Loucy (cell line): Measurements from ENCODE around the gene MACIR.

ENCODE experiments used
- H2AFZ ChIP-seq: fragments of 200-600 bp; sonication (generic); 2 replicates; pipeline ENCODE4 v1.6.0; 2016; ENCODE audit warnings: antibody characterized with exemption, mild to moderate bottlenecking, low read length, moderate library complexity
- H3F3A ChIP-seq: fragments of 200-600 bp; 2 replicates; pipeline ENCODE4 v1.6.0; 2016; ENCODE audit warnings: antibody characterized with exemption, low read depth, mild to moderate bottlenecking
- H3K27me3 ChIP-seq: fragments of 200-600 bp; sonication (generic); 2 replicates; pipeline ENCODE4 v1.6.1; 2014; ENCODE audit warnings: low read length, mild to moderate bottlenecking; ENCODE audit not compliant: insufficient read depth, poor library complexity, severe bottlenecking
- H3K36me3 ChIP-seq: fragments of 200-600 bp; sonication (generic); 2 replicates; pipeline ENCODE4 v1.6.1; 2016; ENCODE audit warnings: low read length; ENCODE audit not compliant: insufficient read depth
- H3K4me1 ChIP-seq: fragments of 200-600 bp; sonication (generic); 2 replicates; pipeline ENCODE4 v1.5.1; 2014; ENCODE audit warnings: low read length, mild to moderate bottlenecking; ENCODE audit not compliant: insufficient read depth, poor library complexity, severe bottlenecking
- H3K4me2 ChIP-seq: fragments of 200-600 bp; sonication (generic); 2 replicates; pipeline ENCODE4 v1.6.0; 2014; ENCODE audit warnings: antibody characterized with exemption, low read length, low read depth, mild to moderate bottlenecking; ENCODE audit not compliant: poor library complexity, severe bottlenecking
- H3K4me3 ChIP-seq: fragments of 200-600 bp; sonication (generic); 2 replicates; pipeline ENCODE4 v1.5.1; 2014; ENCODE audit warnings: low read length, mild to moderate bottlenecking, mixed read lengths; ENCODE audit not compliant: poor library complexity, severe bottlenecking
- H3K79me2 ChIP-seq: fragments of 200-600 bp; sonication (generic); 2 replicates; pipeline ENCODE4 v1.6.1; 2014; ENCODE audit warnings: low read length; ENCODE audit not compliant: insufficient read depth
- H3K9ac ChIP-seq: fragments of 200-600 bp; sonication (generic); 2 replicates; pipeline ENCODE4 v1.6.0; 2014; ENCODE audit warnings: mild to moderate bottlenecking, low read depth, low read length, moderate library complexity; ENCODE audit not compliant: poor library complexity, severe bottlenecking
- H3K9me2 ChIP-seq: fragments of 200-600 bp; sonication (generic); replicated peaks from 2 replicates; pipeline ENCODE4 v1.6.1; 2016; ENCODE audit warnings: low read depth, low read length, mixed read lengths
- H3K9me3 ChIP-seq: fragments of 200-600 bp; sonication (generic); 2 replicates; pipeline ENCODE4 v1.6.1; 2014; ENCODE audit warnings: mild to moderate bottlenecking, antibody characterized with exemption, low read length, low read depth; ENCODE audit not compliant: insufficient read depth
- H4K20me1 ChIP-seq: fragments of 200-600 bp; sonication (generic); 2 replicates; pipeline ENCODE4 v1.6.0; 2014; ENCODE audit warnings: antibody characterized with exemption, low read length, mild to moderate bottlenecking; ENCODE audit not compliant: insufficient read depth, poor library complexity, severe bottlenecking
- CTCF ChIP-seq: fragments of 200-600 bp; sonication (generic); conservative IDR thresholded peaks from 2 replicates; pipeline ENCODE4 v1.5.1; 2014; ENCODE audit warnings: mild to moderate bottlenecking, antibody characterized with exemption, low read length
- EZH2phosphoT487 ChIP-seq: fragments of 200-600 bp; IDR thresholded peaks from 2 replicates; pipeline ENCODE4 v1.6.1; 2018; ENCODE audit warnings: antibody characterized with exemption, mild to moderate bottlenecking, moderate library complexity, borderline replicate concordance

MACIR gene

DNA sequence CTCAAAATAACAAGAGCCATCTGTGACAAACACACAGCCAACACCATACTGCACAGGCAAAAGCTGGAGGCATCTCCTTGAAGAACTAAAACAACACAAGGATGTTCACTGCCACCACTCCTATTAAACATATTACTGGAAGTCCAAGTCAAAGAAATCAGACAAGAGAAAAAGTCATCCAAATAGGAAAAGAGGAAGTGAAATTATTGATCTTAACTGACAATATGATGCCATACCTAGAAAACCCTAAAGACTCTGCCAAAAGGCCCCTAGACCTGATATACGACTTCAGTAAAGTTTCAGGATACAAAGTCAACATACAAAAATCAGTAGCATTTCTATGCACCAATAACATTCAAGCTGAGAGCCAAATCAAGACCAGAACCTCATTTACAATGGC, 30.0 kb upstream of the MACIR start:
- H3K9ac ChIP-seq, result no peak overlapping the region
- TF ChIP-seq EZH2phosphoT487 (no peak), CTCF (no peak)
- no peaks in the 10 kb centered on the region for H3F3A ChIP-seq
- no peaks in the 10 kb centered on the region for H3K4me1 ChIP-seq
- H3K9me2 ChIP-seq, result no peaks in the 10 kb centered on the region
- no peak overlapping the region for H3K4me2 ChIP-seq
- no peaks in the 10 kb centered on the region for H3K27me3 ChIP-seq
- no peaks in the 10 kb centered on the region for H3K9me3 ChIP-seq
- no peaks in the 10 kb centered on the region for H3K79me2 ChIP-seq
- no peak overlapping the region for H3K4me3 ChIP-seq
- no peak overlapping the region for H2AFZ ChIP-seq
- no peaks in the 10 kb centered on the region for H3K36me3 ChIP-seq
- H4K20me1 ChIP-seq, result no peaks in the 10 kb centered on the region

DNA sequence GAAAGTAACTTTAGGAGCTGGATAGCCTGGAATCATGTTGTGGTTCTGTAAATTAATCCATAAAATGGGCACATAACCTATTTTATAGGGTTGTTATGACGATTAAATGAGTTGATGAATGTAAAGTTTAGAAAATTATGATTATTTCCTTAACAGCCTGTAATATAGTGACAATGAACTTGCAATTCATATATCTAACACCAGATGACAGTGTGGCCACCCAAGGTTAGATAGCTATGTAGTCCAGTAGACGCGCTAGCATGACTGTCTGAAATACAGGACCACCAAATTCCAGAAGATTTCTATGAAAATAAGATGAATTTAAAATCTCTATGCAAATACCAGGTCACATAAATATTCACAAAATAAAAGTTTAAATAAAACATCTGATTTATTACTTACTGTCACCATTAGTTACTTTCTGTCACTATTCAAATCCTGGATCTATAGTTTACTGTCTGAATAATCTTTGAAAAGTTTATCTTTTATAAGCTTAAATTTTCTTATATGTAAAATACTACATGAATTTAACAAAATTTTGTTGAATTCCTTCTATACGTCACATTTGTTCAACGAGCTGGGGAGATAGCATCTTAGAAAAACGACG, 26.1 kb upstream of the MACIR start:
- Histone ChIP-seq H4K20me1 (no peaks in the 10 kb centered on the region), H3K36me3 (no peaks in the 10 kb centered on the region), H3K9ac (no peak overlapping the region), H2AFZ (no peak overlapping the region), H3F3A (no peaks in the 10 kb centered on the region), H3K4me3 (no peak overlapping the region), H3K9me3 (no peaks in the 10 kb centered on the region), H3K4me1 (no peaks in the 10 kb centered on the region), H3K4me2 (no peak overlapping the region), H3K27me3 (no peaks in the 10 kb centered on the region), H3K9me2 (no peaks in the 10 kb centered on the region), H3K79me2 (no peaks in the 10 kb centered on the region)
- TF ChIP-seq EZH2phosphoT487, result no peak
- TF ChIP-seq CTCF, result peak; percentile 65

- H2AFZ ChIP-seq, result no peak overlapping the region
- no peaks in the 10 kb centered on the region for H3K4me1 ChIP-seq
- no peak for TF ChIP-seq EZH2phosphoT487
- H3F3A ChIP-seq, result no peaks in the 10 kb centered on the region
- no peak overlapping the region for H3K4me3 ChIP-seq
- no peaks in the 10 kb centered on the region for H4K20me1 ChIP-seq
- no peak overlapping the region for H3K9ac ChIP-seq
- H3K27me3 ChIP-seq, result no peaks in the 10 kb centered on the region
- no peaks in the 10 kb centered on the region for H3K9me2 ChIP-seq
- H3K9me3 ChIP-seq, result no peaks in the 10 kb centered on the region
- no peak overlapping the region for H3K4me2 ChIP-seq
- H3K79me2 ChIP-seq, result no peaks in the 10 kb centered on the region
- no peaks in the 10 kb centered on the region for H3K36me3 ChIP-seq
These were observed 24.2 kb upstream of the MACIR start for GRCh38 chr5:103234239-103234975.
